Kidney epithelial cell (primary cell): ENCODE measurements around the gene HEPHL1. TPM values are rescaled to one million over a fixed set of nuclear protein-coding genes. Genes with fewer than 3 reads are reported as not detected.

Experiments used
- DNase-seq: peaks from one replicate; pipeline ENCODE4 v3.0.0-alpha.2; 2010; ENCODE audit warnings: low read depth
- H3K27me3 ChIP-seq: 2 replicates; pipeline ENCODE4 v1.6.0; 2011; ENCODE audit warnings: low read length; ENCODE audit not compliant: control insufficient read depth, insufficient read depth
- H3K36me3 ChIP-seq: 2 replicates; pipeline ENCODE4 v1.5.1; 2011; ENCODE audit warnings: low read length; ENCODE audit not compliant: control insufficient read depth, insufficient read depth
- H3K4me3 ChIP-seq: 2 replicates; pipeline ENCODE4 v1.5.1; 2011; ENCODE audit warnings: low read depth, mild to moderate bottlenecking, control low read depth, low read length
- total RNA-seq: library from RNA; depleted of rRNA; stranded (reverse); fragments of >200 nt; gene quantifications from 2 replicates; pipeline ENCODE4 v1.2.3, GENCODE V29; 2015
- TF ChIP-seq, protein P1 (sequence below): IDR thresholded peaks from 2 replicates; pipeline ENCODE4 v1.5.1; 2011; ENCODE audit warnings: mild to moderate bottlenecking, moderate library complexity, low read length, control low read depth, inconsistent platforms; ENCODE audit not compliant: insufficient read depth, poor library complexity, severe bottlenecking

HEPHL1 gene
- total RNA-seq, 1 donor from 2014 or later, result not detected

DNA sequence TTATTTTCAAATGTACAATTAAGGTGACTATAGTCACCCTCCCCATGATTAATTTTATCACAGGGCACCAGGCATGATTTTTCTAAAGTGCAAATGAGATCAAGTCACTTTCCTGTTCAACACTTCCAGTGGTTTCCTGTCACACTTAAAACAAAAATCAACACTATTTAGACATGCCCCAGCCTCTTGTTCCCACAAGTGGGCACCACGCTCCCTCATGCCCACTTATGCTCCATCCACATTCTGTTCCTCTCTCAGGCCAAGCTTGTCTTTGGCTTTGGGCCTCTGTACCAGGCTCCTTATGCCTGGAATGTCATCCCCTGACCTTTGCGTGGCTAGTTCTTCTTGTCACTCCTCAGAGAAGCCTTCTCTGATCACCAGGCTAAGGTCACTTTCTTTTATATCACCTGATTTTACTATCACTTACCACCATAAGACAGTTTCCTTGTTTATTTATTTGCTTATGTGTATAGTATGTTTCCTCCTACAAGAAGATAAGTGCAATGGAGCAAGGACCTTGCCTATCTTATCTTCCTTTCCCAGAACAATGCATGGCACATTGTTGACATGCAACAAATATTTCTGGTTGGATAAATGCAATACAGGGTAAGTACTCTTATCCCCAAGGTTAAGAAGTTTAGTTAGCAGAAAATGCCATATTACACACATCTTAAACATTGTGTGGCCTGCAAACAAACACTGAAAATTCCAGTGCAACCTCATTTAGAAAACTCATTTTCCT is 56.6 kb downstream of the HEPHL1 start:
- no peak for DNase-seq
- no peaks in the 10 kb centered on the region for H3K36me3 ChIP-seq
- TF ChIP-seq, protein P1, sequence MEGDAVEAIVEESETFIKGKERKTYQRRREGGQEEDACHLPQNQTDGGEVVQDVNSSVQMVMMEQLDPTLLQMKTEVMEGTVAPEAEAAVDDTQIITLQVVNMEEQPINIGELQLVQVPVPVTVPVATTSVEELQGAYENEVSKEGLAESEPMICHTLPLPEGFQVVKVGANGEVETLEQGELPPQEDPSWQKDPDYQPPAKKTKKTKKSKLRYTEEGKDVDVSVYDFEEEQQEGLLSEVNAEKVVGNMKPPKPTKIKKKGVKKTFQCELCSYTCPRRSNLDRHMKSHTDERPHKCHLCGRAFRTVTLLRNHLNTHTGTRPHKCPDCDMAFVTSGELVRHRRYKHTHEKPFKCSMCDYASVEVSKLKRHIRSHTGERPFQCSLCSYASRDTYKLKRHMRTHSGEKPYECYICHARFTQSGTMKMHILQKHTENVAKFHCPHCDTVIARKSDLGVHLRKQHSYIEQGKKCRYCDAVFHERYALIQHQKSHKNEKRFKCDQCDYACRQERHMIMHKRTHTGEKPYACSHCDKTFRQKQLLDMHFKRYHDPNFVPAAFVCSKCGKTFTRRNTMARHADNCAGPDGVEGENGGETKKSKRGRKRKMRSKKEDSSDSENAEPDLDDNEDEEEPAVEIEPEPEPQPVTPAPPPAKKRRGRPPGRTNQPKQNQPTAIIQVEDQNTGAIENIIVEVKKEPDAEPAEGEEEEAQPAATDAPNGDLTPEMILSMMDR, result no peak

DNA sequence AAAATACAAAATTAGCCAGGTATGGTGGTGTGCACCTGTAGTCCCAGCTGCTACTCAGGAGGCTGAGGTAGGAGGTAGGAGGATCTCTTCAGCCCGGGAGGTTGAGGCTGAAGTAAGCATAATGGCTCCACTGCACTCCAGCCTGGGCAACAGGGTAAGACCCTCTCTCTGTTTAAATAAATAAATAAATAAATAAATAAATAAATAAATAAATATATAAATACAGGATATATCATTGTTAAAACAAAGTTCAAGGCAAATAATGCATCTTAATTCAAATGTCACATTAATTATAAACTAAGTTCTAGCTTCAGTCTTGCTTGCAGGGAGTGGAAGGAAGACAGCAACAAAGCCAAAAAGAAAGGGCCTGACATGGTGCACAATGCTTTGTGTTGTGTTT is 63.0 kb downstream of the HEPHL1 start:
- H3K36me3 ChIP-seq, result no peaks in the 10 kb centered on the region
- no peaks in the 10 kb centered on the region for H3K27me3 ChIP-seq
- TF ChIP-seq, protein P1, result no peak
- H3K4me3 ChIP-seq, result no peak overlapping the region
- no peak for DNase-seq

More for the DNA sequence above, 56.6 kb downstream of the HEPHL1 start:
- no peaks in the 10 kb centered on the region for H3K27me3 ChIP-seq
- no peak overlapping the region for H3K4me3 ChIP-seq

DNA sequence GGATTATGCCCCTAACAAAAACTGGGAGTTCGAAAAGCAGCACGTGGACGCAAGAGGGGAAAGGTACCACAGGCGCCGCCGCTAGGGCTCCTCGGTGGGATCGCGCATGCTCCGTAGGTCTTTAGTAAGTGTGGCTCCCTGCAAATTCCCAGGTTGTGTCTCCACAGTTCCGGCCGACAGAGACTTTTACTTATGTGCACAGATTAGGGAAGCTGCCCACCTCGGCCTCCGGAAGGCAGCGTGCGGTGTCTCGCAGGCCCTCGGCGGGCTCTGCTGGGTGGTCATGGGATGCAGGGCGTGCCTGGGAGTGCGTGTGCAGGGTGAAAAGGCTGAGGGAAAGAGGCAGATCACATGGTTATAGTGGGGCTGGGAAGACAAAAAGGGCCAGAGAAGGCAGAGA is 67.8 kb downstream of the HEPHL1 start:
- no peaks in the 10 kb centered on the region for H3K36me3 ChIP-seq
- no peaks in the 10 kb centered on the region for H3K27me3 ChIP-seq
- TF ChIP-seq, protein P1, result no peak
- no peak for DNase-seq
- no peak overlapping the region for H3K4me3 ChIP-seq

DNA sequence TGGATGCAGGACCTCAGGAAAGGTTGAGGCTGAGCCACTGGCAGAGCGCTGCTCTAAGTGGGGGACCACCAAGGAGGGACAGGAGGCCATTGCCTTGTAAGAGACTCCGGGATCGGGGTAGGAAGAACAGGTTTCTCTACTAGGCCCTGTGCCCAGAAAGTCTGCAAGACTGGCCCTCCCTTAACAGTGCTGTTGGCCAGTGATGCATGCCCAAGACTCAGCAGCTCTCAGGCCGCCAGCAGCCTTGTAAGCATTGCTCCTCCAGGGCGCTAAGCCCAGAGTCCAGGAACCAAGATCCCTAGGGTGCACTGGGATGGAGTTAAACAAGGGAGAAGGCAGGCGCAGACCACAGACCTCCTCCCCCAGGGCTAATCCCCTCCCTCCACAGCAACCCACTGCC is 68.2 kb downstream of the HEPHL1 start:
- no peaks in the 10 kb centered on the region for H3K27me3 ChIP-seq
- H3K4me3 ChIP-seq, result no peak overlapping the region
- DNase-seq, result no peak
- TF ChIP-seq, protein P1, result no peak
- no peaks in the 10 kb centered on the region for H3K36me3 ChIP-seq

DNA sequence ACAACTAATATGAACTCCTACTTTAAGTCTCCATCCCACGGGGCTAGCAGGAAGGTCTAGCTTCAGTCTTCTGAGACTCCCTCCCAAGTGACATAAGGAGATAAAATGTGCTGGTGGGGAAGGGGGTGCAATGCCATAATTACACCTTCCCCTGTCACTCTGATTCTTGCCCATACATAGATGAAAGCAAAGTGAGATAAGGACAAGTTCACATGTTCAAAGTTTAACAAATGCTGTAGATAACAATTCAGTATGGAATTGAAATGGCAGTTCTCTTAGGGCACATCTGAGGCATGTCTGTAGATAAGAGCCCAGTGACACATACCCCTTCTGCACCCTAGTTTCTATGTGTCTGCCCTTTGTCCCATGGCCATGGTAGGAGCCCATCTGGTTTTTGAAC is 69.2 kb downstream of the HEPHL1 start:
- no peak for DNase-seq
- Histone ChIP-seq H3K4me3 (no peak overlapping the region), H3K36me3 (no peaks in the 10 kb centered on the region), H3K27me3 (no peaks in the 10 kb centered on the region)
- TF ChIP-seq, protein P1, result no peak

DNA sequence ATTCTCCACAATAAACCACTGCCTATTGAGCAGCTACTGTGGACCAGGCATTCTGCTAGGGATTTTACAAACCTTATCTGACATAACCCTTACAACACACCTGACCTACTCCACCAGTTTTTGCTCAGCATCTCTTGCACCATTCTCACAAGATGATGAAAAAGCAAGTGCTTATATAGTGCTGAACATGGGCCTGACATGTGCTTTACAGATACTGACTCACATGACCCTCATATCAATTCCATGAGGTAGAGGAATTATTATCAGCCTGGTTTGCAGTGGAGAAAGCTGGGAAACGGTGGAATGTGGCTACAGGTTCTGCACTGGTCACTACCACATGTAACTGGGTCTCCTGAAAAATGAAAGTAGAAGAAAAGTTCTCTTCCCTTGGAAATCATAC is 69.9 kb downstream of the HEPHL1 start:
- H3K27me3 ChIP-seq, result no peaks in the 10 kb centered on the region
- TF ChIP-seq, protein P1, result no peak
- no peak for DNase-seq
- H3K4me3 ChIP-seq, result no peak overlapping the region
- H3K36me3 ChIP-seq, result no peaks in the 10 kb centered on the region
